Neural cell (in vitro differentiated cells): Measurements from ENCODE around the gene MTOR. TPM values are rescaled to one million over a fixed set of nuclear protein-coding genes. Genes with fewer than 3 reads are reported as not detected.

Source experiments
- H2AFZ ChIP-seq: fragments of 200-600, 300-800 bp; sonication (generic), shearing (Covaris generic); 2 replicates; pipeline ENCODE4 v1.6.0; 2014; ENCODE audit warnings: low read depth, mild to moderate bottlenecking, antibody characterized with exemption, low read length, moderate library complexity
- H3F3A ChIP-seq: fragments of 200-600 bp; shearing (Covaris generic); 2 replicates; pipeline ENCODE4 v1.6.1; 2016; ENCODE audit warnings: mild to moderate bottlenecking, moderate library complexity, mixed read lengths, antibody characterized with exemption, low read length; ENCODE audit not compliant: insufficient read depth, poor library complexity, severe bottlenecking
- H3K27ac ChIP-seq: fragments of 200-600, 300-800 bp; sonication (generic), shearing (Covaris generic); 2 replicates; pipeline ENCODE4 v1.5.1; 2014; ENCODE audit warnings: mild to moderate bottlenecking, low read length, moderate library complexity
- H3K27me3 ChIP-seq: fragments of 300-800, 200-600 bp; sonication (generic), shearing (Covaris generic); 2 replicates; pipeline ENCODE4 v1.6.0; 2014; ENCODE audit warnings: mild to moderate bottlenecking, low read depth, low read length, moderate library complexity; ENCODE audit not compliant: insufficient read depth
- H3K36me3 ChIP-seq: fragments of 300-800, 200-600 bp; sonication (generic), shearing (Covaris generic); 2 replicates; pipeline ENCODE4 v1.5.1; 2014; ENCODE audit warnings: mild to moderate bottlenecking, antibody characterized with exemption, low read length, moderate library complexity; ENCODE audit not compliant: insufficient read depth
- H3K4me2 ChIP-seq: fragments of 300-800, 200-600 bp; sonication (generic), shearing (Covaris generic); 2 replicates; pipeline ENCODE4 v1.6.0; 2014; ENCODE audit warnings: mild to moderate bottlenecking, low read length
- H3K4me3 ChIP-seq: fragments of 300-800, 200-600 bp; sonication (generic), shearing (Covaris generic); 2 replicates; pipeline ENCODE4 v1.5.1; 2014; ENCODE audit warnings: mild to moderate bottlenecking, low read length, moderate library complexity
- H3K79me2 ChIP-seq: fragments of 200-600 bp; shearing (Covaris generic); replicated peaks from 2 replicates; pipeline ENCODE4 v1.6.0; 2014; ENCODE audit warnings: mild to moderate bottlenecking, low read length, moderate library complexity; ENCODE audit not compliant: insufficient read depth
- H3K9ac ChIP-seq: fragments of 300-800, 200-600 bp; sonication (generic), shearing (Covaris generic); 2 replicates; pipeline ENCODE4 v1.6.1; 2016; ENCODE audit warnings: mild to moderate bottlenecking, low read length, mixed read lengths
- H3K9me2 ChIP-seq: fragments of 200-600 bp; shearing (Covaris generic); 2 replicates; pipeline ENCODE4 v1.6.1; 2016; ENCODE audit warnings: mild to moderate bottlenecking, low read length, mixed read lengths; ENCODE audit not compliant: insufficient read depth
- H3K9me3 ChIP-seq: fragments of 200-600, 300-800 bp; sonication (generic), shearing (Covaris generic); 2 replicates; pipeline ENCODE4 v1.6.1; 2016; ENCODE audit warnings: mild to moderate bottlenecking, mixed run types, low read length, moderate library complexity, mixed read lengths
- H4K20me1 ChIP-seq: fragments of 200-600 bp; shearing (Covaris generic); 2 replicates; pipeline ENCODE4 v1.6.1; 2016; ENCODE audit warnings: mild to moderate bottlenecking, mixed run types; ENCODE audit not compliant: insufficient read depth
- EP300 ChIP-seq: fragments of 450-650 bp; conservative IDR thresholded peaks from 2 replicates; pipeline ENCODE4 v1.6.1; 2014; ENCODE audit warnings: antibody characterized with exemption, mild to moderate bottlenecking, moderate library complexity; ENCODE audit not compliant: poor library complexity, severe bottlenecking
- EZH2 ChIP-seq: fragments of 200-600, 300-800 bp; shearing (Covaris generic), sonication (generic); IDR thresholded peaks from 2 replicates; pipeline ENCODE4 v1.6.1; 2014; ENCODE audit warnings: antibody characterized with exemption, low read length, borderline replicate concordance, mild to moderate bottlenecking; ENCODE audit not compliant: insufficient read depth, poor library complexity, severe bottlenecking
- MXI1 ChIP-seq: fragments of 450-650 bp; conservative IDR thresholded peaks from 2 replicates; pipeline ENCODE4 v1.6.1; 2014; ENCODE audit warnings: antibody characterized with exemption, mild to moderate bottlenecking; ENCODE audit not compliant: poor library complexity, severe bottlenecking
- POLR2AphosphoS5 ChIP-seq: IDR thresholded peaks from 2 replicates; pipeline ENCODE4 v1.6.1; 2012
- RAD21 ChIP-seq: fragments of 450-650 bp; conservative IDR thresholded peaks from 2 replicates; pipeline ENCODE4 v1.6.1; 2014; ENCODE audit warnings: antibody characterized with exemption, mild to moderate bottlenecking, moderate library complexity
- SMC3 ChIP-seq: fragments of 450-650 bp; conservative IDR thresholded peaks from 2 replicates; pipeline ENCODE4 v1.6.1; 2014; ENCODE audit warnings: antibody characterized with exemption, mild to moderate bottlenecking, moderate library complexity; ENCODE audit not compliant: poor library complexity
- TAF1 ChIP-seq: IDR thresholded peaks from 2 replicates; pipeline ENCODE4 v1.6.1; 2012; ENCODE audit warnings: low read depth
- polyA plus RNA-seq: library from polyadenylated mRNA; depleted of rRNA; stranded (reverse); fragments of >200 nt; gene quantifications from 2 replicates; pipeline ENCODE4 v1.2.3, GENCODE V29; 2014
- TF ChIP-seq, protein P1 (sequence below): fragments of 450-650 bp; IDR thresholded peaks from 2 replicates; pipeline ENCODE4 v1.5.1; 2014; ENCODE audit warnings: antibody characterized with exemption, mild to moderate bottlenecking, moderate library complexity; ENCODE audit not compliant: poor library complexity, severe bottlenecking
- TF ChIP-seq, protein P2 (sequence below): IDR thresholded peaks from 2 replicates; pipeline ENCODE4 v1.6.1; 2012; ENCODE audit warnings: borderline replicate concordance

The MTOR gene
- polyA plus RNA-seq, 1 donor from 2014 or later: 41.2 TPM

DNA sequence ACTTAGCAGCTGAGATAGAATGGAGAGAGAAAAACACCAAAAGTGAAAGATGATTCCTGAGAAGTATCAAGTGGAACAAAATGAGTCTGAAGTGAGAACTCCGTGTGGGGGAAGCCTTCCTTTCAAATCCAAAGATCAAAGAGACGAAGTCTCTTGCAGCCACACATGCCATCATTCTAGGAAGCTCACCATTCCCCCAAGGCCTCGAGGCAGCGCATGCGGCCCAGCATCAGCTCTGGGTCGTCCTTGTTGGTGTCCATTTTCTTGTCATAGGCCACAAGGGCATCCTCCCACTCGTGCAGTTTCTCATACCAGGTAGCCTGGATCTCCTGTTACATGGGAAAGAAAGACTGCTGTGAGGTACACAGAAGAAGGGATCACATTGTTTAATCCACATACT lies 105.4 kb downstream of the MTOR start:
- TF ChIP-seq, protein P1, sequence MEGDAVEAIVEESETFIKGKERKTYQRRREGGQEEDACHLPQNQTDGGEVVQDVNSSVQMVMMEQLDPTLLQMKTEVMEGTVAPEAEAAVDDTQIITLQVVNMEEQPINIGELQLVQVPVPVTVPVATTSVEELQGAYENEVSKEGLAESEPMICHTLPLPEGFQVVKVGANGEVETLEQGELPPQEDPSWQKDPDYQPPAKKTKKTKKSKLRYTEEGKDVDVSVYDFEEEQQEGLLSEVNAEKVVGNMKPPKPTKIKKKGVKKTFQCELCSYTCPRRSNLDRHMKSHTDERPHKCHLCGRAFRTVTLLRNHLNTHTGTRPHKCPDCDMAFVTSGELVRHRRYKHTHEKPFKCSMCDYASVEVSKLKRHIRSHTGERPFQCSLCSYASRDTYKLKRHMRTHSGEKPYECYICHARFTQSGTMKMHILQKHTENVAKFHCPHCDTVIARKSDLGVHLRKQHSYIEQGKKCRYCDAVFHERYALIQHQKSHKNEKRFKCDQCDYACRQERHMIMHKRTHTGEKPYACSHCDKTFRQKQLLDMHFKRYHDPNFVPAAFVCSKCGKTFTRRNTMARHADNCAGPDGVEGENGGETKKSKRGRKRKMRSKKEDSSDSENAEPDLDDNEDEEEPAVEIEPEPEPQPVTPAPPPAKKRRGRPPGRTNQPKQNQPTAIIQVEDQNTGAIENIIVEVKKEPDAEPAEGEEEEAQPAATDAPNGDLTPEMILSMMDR: no peak
- TF ChIP-seq MXI1 (no peak), TAF1 (no peak)

GRCh38 chr1:11156441-11156840 lies 105.9 kb downstream of the MTOR start:
- Histone ChIP-seq H4K20me1 (no peaks in the 10 kb centered on the region), H3K27ac (no peak overlapping the region), H3K4me3 (no peak overlapping the region), H3F3A (no peaks in the 10 kb centered on the region), H3K9me2 (no peaks in the 10 kb centered on the region), H3K4me2 (no peak overlapping the region), H3K9ac (no peak overlapping the region), H3K9me3 (no peaks in the 10 kb centered on the region), H2AFZ (no peak overlapping the region), H3K79me2 (no peaks in the 10 kb centered on the region), H3K36me3 (no peaks in the 10 kb centered on the region), H3K27me3 (no peaks in the 10 kb centered on the region)
- no peak for TF ChIP-seq SMC3
- no peak for TF ChIP-seq EZH2
- no peak for TF ChIP-seq RAD21

More for the DNA sequence above, 105.4 kb downstream of the MTOR start:
- Histone ChIP-seq H3K9me3 (no peaks in the 10 kb centered on the region), H3K4me2 (no peak overlapping the region), H3K27ac (no peak overlapping the region), H3F3A (no peaks in the 10 kb centered on the region), H3K79me2 (no peaks in the 10 kb centered on the region), H2AFZ (no peak overlapping the region), H4K20me1 (no peaks in the 10 kb centered on the region), H3K36me3 (no peaks in the 10 kb centered on the region), H3K9me2 (no peaks in the 10 kb centered on the region), H3K9ac (no peak overlapping the region), H3K27me3 (no peaks in the 10 kb centered on the region), H3K4me3 (no peak overlapping the region)

DNA sequence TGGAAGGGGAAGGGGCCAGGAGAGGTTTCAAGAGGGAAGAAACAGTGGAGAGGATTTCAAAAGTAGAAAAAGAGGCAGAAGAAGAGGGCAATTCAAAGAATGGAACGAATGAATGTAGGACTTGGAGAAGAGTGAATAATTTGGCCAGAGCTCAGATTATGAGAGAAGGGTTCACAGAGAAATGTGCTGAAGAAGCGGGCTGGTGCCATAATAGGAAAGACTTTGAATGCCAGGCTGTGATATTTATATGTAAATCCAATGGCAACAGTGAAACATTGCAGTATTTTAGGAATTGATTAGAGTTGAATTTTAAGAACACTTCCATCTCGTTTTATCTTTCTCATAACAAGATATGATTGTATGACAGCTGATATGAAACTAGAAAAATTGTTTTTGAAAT lies 109.2 kb downstream of the MTOR start:
- H3K27ac ChIP-seq: no peak overlapping the region
- TF ChIP-seq EP300 (no peak), TAF1 (no peak), RAD21 (no peak), POLR2AphosphoS5 (no peak), MXI1 (no peak), EZH2 (no peak)
- TF ChIP-seq, protein P1: no peak
- TF ChIP-seq, protein P2, sequence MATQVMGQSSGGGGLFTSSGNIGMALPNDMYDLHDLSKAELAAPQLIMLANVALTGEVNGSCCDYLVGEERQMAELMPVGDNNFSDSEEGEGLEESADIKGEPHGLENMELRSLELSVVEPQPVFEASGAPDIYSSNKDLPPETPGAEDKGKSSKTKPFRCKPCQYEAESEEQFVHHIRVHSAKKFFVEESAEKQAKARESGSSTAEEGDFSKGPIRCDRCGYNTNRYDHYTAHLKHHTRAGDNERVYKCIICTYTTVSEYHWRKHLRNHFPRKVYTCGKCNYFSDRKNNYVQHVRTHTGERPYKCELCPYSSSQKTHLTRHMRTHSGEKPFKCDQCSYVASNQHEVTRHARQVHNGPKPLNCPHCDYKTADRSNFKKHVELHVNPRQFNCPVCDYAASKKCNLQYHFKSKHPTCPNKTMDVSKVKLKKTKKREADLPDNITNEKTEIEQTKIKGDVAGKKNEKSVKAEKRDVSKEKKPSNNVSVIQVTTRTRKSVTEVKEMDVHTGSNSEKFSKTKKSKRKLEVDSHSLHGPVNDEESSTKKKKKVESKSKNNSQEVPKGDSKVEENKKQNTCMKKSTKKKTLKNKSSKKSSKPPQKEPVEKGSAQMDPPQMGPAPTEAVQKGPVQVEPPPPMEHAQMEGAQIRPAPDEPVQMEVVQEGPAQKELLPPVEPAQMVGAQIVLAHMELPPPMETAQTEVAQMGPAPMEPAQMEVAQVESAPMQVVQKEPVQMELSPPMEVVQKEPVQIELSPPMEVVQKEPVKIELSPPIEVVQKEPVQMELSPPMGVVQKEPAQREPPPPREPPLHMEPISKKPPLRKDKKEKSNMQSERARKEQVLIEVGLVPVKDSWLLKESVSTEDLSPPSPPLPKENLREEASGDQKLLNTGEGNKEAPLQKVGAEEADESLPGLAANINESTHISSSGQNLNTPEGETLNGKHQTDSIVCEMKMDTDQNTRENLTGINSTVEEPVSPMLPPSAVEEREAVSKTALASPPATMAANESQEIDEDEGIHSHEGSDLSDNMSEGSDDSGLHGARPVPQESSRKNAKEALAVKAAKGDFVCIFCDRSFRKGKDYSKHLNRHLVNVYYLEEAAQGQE: no peak

More for the DNA sequence above, 109.2 kb downstream of the MTOR start:
- Histone ChIP-seq H3K4me3 (no peak overlapping the region), H3K9me2 (no peaks in the 10 kb centered on the region), H3K9me3 (no peaks in the 10 kb centered on the region), H4K20me1 (no peaks in the 10 kb centered on the region), H3K27me3 (no peaks in the 10 kb centered on the region), H2AFZ (no peak overlapping the region), H3K9ac (no peak overlapping the region), H3K36me3 (no peaks in the 10 kb centered on the region), H3K79me2 (no peaks in the 10 kb centered on the region), H3K4me2 (no peak overlapping the region), H3F3A (no peaks in the 10 kb centered on the region)
